DOHH2 (cell line): ENCODE measurements around the gene MDN1.

ENCODE experiments used
- EZH2phosphoT487 ChIP-seq: fragments of 200-600 bp; sonication (generic); IDR thresholded peaks from 2 replicates; pipeline ENCODE4 v1.6.1; 2017; ENCODE audit warnings: borderline replicate concordance, mild to moderate bottlenecking, antibody characterized with exemption, low read length, moderate library complexity, mixed read lengths
- TF ChIP-seq, protein P1 (sequence below): fragments of 200-600 bp; sonication (generic); IDR thresholded peaks from one replicate; pipeline ENCODE4 v1.5.1; 2014; ENCODE audit warnings: antibody characterized with exemption, mild to moderate bottlenecking, low read depth, low read length; ENCODE audit not compliant: poor library complexity, severe bottlenecking

DNA sequence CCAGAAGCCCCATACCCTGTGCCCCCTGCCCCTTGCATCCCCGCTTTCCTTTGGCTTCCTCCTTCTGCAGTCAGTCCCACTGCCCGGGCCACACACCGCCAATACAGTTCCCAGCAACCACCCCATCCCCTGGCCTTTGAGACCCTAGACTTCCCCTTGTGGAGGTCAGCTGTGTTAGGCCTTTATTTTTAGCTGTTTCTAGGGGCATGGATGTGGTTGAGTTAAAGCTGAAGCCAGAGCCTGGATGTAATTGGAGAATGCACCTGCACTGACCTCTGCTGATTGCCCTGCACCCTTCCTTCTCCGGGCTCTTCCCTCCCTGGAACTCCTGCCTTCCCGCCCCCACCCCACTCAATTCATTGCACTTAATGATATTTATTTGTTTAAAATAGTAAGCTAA, 214.9 kb downstream of the MDN1 start:
- TF ChIP-seq, protein P1, sequence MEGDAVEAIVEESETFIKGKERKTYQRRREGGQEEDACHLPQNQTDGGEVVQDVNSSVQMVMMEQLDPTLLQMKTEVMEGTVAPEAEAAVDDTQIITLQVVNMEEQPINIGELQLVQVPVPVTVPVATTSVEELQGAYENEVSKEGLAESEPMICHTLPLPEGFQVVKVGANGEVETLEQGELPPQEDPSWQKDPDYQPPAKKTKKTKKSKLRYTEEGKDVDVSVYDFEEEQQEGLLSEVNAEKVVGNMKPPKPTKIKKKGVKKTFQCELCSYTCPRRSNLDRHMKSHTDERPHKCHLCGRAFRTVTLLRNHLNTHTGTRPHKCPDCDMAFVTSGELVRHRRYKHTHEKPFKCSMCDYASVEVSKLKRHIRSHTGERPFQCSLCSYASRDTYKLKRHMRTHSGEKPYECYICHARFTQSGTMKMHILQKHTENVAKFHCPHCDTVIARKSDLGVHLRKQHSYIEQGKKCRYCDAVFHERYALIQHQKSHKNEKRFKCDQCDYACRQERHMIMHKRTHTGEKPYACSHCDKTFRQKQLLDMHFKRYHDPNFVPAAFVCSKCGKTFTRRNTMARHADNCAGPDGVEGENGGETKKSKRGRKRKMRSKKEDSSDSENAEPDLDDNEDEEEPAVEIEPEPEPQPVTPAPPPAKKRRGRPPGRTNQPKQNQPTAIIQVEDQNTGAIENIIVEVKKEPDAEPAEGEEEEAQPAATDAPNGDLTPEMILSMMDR: no peak
- TF ChIP-seq EZH2phosphoT487: no peak
